ENCODE results near the gene SLC18A3.

DNA sequence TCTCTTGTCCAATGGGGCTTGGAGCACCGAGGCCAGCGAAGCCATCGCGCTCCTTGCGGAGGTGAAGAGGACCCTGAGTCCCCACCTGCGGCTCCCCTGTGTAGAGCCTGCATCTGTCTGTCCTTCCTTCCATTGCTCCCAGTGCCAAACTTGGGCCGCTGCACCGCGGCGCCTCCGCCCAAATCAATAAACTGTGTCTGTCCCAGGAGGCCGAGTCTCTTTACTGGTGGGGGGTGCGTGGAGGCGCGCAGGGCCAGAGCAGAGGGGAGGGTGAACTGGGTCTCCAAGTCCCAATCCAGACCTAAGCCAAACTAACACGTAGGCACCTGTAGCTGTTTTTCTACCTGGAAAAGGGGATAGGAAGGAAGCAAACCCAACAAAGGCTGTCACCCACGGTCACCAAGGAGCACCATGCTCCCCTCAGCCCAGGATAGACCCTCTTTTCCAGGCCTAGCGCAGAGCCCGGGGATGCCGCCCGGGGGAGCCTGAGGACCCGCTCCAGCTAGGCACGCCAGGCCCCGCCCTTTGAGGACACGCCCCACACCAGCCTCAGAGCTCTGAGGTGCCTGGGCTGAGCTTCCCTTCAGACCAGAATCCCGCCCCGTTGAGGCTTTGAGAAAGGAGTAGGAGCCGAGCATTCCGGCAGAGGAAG is 2.5 kb downstream of the SLC18A3 start:
- TF ChIP-seq, protein P1, sequence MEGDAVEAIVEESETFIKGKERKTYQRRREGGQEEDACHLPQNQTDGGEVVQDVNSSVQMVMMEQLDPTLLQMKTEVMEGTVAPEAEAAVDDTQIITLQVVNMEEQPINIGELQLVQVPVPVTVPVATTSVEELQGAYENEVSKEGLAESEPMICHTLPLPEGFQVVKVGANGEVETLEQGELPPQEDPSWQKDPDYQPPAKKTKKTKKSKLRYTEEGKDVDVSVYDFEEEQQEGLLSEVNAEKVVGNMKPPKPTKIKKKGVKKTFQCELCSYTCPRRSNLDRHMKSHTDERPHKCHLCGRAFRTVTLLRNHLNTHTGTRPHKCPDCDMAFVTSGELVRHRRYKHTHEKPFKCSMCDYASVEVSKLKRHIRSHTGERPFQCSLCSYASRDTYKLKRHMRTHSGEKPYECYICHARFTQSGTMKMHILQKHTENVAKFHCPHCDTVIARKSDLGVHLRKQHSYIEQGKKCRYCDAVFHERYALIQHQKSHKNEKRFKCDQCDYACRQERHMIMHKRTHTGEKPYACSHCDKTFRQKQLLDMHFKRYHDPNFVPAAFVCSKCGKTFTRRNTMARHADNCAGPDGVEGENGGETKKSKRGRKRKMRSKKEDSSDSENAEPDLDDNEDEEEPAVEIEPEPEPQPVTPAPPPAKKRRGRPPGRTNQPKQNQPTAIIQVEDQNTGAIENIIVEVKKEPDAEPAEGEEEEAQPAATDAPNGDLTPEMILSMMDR (IDR thresholded peaks at IDR 0.05): no peak
- no peak for TF ChIP-seq POLR2A (IDR thresholded peaks at IDR 0.05)

Measured in adrenal gland (tissue), 5 donors.